Activated CD4-positive, CD25-positive, alpha-beta regulatory T cell treated with anti-CD3 and anti-CD28 coated beads, Interleukin-2, amount 50 U/mL, for 24 hours (primary cell): ENCODE results near the gene MTMR3.
"Not testable (repeated sequence)": the region's sequence is repeated elsewhere in the genome, so short reads cannot be mapped to it uniquely, and the experiment has no call there.

Source experiments
- ATAC-seq, 2 donors: fragments of 150-1000 bp; cut with Tn5 transposase; one replicate each; pipeline ENCODE4 v1.10.0; 2021; ENCODE audit warnings: mild to moderate bottlenecking in 1 of 2, moderate library complexity in 1 of 2

MTMR3 gene

DNA sequence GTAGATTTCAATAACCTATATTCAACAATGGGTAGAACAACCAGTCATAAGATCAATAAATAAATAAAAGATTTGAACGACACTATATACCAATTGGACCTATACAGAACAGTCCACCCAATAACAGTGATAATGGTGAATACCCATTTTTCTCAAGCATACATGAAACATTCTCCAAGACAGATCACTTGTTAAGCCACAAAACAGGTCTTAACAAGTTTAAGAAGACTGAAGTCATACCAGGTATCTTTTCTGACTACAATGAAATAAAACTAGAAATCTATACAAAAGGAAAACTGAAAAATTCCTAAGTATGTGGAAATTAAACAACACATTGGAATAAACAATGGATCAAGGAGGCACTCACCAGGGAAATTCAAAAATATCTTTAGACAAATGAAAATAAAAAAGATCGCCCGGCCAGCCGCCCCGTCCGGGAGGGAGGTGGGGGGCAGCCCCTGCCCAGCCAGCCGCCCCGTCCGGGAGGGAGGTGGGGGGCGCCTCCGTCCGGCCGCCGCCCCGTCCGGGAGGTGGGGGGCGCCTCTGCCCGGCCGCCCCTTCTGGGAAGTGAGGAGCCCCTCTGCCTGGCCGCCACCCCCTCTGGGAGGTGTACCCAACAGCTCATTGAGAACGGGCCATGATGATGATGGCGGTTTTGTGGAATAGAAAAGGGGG is 176.5 kb downstream of the MTMR3 start:
- not testable (repeated sequence) for ATAC-seq

DNA sequence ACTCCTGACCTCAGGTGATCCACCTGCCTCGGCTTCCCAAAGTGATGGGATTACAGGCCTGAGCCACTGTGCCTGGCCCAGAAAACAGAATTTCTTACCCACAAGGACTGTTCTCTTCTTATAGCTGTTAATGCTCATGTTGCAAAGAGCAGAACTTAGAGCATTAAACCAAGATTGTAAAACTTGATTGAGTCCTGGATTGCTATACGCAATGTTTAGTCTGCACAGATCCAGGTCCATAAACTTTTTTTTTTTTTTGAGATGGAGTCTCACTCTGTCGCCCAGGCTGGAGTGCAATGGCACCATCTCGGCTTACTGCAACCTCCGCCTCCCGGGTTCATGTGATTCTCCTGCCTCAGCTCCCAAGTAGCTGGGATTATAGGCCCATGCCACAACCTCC is 178.1 kb downstream of the MTMR3 start:
- ATAC-seq = not testable (repeated sequence)

DNA sequence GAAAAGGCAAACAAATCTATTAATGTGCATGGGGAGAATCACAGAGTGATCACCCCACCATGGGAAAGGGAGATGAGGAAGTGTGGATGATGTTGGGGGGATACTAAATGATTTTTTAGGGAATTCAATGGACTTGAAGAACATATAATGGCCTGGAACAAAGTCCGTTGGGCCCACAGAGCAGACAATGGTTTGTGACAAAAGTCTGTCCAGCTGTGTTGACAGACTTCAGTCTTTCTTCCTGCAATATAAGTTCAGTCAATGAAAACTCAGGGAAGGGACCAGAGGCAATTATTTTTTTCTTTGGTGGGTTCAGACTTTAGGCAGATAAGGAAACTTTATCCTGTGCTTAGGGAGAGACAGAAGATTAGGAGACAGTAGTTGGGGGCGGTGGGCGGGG is 179.3 kb downstream of the MTMR3 start:
- no peak for ATAC-seq

DNA sequence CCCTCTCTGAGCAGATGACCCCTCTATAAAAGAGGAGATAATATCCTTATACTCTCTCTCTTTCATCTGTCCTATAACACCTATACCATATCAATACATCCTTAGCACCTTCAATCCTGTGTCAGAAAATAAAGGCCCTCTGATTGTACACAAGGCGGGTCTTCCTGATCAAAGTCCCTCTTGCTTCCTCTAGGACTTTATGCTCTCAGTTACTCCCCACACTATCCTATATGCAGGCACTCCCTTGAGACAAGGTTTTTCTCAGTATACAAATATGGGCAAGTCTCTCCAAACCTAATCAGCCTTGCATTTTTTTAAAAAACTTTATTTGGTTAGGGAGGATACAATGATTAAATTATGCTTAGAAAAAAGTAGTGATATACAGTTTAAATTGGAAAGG is 180.0 kb downstream of the MTMR3 start:
- ATAC-seq = no peak

DNA sequence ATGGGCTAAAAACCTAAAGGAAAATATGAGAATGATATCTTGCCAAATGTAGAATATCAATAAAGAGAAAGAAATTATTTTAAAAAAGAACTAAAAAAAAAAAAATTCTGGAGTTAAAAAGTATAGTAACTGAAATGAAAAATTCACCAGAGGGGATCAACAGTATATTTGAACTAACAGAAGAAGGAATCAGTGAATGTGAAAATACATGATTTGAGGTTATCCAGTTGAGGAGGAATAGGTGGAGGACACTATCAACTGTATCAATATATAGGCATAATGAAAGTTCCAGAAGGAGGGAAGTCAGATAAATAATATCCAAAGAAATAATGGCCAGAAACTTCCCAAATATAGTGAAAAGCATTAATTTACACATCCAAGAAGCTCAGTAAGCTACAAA is 181.2 kb downstream of the MTMR3 start:
- ATAC-seq = no peak

DNA sequence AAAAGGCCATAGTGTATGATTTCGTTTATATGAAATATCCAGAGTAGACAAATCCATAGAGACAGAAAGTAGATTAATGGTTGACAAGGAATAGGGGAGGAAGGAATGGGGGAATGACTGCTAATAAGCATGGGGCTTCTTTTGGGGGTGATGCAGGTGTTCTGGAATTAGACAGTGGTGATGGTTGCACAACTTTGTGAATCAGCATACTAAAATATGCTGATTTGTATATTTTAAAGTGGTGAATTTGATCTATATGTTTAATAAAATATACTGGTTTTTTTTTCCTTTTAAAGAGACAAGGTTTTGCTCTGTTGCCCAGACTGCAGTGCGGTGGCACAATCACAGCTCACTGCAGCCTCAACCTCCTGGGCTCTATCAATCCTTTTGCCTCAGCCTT is 190.8 kb downstream of the MTMR3 start:
- no peak for ATAC-seq

DNA sequence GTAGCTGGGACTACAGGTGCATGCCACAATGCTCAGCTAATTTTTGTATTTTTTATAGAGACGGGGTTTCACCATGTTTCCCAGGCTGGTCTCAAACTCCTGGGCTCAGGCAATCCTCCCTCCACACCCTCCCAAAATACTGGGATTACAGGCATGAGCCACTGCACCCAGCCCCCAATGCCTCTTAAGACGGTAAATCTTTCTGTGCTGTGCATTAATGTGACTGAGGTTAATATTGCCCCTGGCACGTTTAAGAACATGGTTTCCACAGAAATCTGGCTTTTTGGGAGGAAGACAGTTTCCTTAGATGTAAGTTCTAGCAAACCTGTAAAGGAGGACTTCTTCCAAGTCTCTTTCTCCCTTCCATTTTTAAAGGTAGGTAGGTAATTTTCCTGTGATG is 191.2 kb downstream of the MTMR3 start:
- no peak for ATAC-seq

DNA sequence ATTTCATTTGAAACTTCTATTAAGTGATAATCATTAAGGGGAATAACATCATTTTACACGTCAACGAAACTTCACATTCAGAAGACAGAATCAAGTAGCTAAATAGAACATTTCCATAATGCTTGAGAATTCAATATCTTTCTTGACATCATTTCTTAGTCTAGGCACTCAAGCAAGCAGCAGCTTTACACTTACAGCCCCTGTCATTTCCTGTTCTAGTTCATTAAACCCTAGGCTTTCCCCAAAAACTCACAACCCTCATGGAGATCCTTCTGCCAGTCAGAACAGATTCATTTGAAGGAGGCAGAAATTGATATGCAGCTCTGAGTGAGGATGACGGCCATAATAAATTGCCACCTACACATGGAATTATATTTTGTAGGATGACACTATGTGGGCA is 192.0 kb downstream of the MTMR3 start:
- no peak for ATAC-seq

DNA sequence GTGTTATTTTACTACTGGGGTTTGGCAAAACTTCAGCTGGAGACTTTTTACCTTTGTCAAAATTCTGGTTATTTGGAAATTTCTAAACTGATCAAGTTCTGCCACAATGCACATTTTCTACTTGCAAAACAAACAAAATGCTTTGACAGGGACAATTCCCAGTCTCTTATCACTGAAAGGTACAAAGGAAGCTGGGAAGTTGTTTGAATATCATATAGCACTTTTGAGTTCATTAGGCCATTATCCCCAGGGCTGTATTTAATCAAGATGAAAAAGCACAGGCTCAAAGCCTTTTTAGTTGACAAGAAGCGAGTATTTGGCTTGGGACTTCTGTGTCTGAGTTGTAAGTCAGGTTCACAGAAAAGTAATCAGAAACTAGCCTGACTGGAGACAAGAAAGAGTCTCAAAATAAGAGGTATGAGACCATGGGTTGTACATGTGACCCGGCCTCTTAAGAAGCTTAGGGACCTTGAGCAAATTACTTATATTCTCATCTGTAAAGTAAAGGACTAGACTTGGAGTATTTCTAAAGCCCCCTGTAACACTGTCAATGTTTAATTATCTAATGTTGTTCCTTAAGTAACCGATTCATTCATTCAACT is 194.4 kb downstream of the MTMR3 start:
- ATAC-seq = no peak

DNA sequence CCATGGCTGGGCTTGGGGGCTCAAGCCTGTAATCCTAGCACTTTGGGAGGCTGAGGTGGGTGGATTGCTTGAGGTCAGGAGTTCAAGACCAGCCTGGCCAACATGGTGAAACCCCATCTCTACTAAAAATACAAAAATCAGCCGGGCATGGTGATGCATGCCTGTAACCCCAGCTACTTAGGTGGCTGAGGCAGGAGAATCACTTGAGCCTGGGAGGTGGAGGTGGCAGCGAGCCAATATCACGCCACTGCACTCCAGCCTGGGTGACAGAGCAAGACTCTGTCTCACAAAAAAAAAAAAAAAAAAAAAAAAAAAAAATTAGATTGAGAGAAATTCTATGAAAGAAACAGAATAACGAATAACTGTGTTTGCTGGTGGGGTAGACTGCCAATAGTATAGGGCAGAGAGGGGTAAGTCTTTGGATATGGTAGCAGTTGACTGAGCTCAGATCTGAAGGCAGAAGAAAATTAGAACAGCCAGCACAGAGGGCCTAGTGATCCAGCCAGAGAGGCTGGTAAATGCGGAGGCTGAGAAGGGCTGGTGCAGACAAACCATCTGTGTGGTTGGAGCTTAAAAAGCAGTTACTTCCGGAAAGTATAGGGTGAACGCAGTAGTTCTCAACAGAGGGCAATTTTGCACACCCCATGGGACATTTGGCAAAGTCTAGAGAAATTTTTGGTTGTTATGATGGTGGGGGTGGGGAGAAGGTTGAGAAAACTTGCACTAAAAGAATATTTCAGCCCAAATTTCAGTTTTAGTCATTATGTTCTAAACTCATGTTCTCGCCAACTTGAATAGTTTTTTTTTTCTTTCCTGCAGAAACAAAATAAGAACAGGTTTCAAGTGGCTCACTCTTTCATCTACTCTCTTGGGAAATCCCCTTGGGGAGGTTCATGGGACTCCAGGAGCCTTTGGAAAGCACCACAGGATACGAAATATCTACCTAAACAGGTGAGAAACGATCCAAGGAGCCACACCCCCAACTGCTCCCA is 195.6 kb downstream of the MTMR3 start:
- peak; percentile 44 to 77 for ATAC-seq

DNA sequence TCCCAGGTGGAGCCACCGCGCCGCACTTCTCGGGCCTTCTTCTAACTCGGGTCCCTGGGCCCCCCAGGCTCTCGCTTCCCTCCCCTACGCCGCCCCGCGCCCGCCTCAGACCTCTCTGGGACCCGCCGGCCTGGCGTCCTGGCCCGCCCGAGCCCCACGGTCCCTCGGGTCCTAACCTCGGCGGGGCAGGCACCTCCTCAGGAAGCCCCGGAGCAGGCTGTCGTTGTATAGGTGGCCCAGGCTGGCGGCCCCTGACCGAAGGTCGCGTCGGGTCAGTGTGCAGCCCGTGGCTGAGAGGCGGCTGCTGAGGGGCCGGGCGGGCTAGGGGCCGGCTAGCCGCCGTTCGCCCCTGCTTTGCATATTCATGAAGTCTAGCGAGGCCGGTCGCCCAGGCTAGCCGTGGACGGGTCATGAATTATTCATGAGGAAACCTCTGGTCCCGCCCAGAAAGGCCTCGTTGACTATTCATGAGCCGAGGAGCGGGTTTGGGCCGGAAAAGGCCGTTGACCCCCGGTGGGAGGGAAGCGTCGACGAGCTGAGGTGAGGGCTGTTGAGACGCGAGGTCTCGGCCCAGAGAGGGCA is 197.1 kb downstream of the MTMR3 start, which contains the start of gene HORMAD2:
Gene HORMAD2 (plus strand): TSS at position 513 of the 582 bp plus-strand sequence. CDS start 13,489 bp downstream, outside the sequence.
- ATAC-seq = no peak
